Measurements from ENCODE around the gene AKR1C3. TPM values are rescaled to one million over a fixed set of nuclear protein-coding genes. Genes with fewer than 3 reads are reported as not detected.
"Not testable (repeated sequence)": the region's sequence is repeated elsewhere in the genome, so short reads cannot be mapped to it uniquely, and the experiment has no call there.

The AKR1C3 gene
- total RNA-seq, 1 donor from 2014 or later: 2.8 TPM

GRCh38 chr10:5117026-5117425, 22.8 kb downstream of the AKR1C3 start:
- Histone ChIP-seq H3K4me2 (no peak overlapping the region), H3K4me1 (no peaks in the 10 kb centered on the region), H3K27me3 (no peaks in the 10 kb centered on the region), H3F3A (ENCODE audit: low read depth) (no peaks in the 10 kb centered on the region), H4K20me1 (ENCODE audit: low read depth) (no peaks in the 10 kb centered on the region), H3K4me3 (no peak overlapping the region), H2AFZ (replicated peaks) (no peak overlapping the region), H3K79me2 (ENCODE audit: low read depth) (no peaks in the 10 kb centered on the region), H3K36me3 (no peaks in the 10 kb centered on the region), H3K9ac (no peak overlapping the region), H3K9me3 (ENCODE audit: low read depth) (no peaks in the 10 kb centered on the region), H3K27ac (no peak overlapping the region)
- no peaks in the 10 kb centered on the region for H3K27me3 Mint-ChIP-seq (ENCODE audit: insufficient read depth, low read depth)
- no peak for TF ChIP-seq EZH2 (IDR thresholded peaks at IDR 0.05)
- no peak for TF ChIP-seq EZH2phosphoT487 (IDR thresholded peaks at IDR 0.05)
- TF ChIP-seq CTCF (IDR thresholded peaks at IDR 0.05): no peak
- DNase-seq (ENCODE audit: low spot score): no peak
- no peak overlapping the region for H3K27ac Mint-ChIP-seq
- no peak overlapping the region for H3K4me3 Mint-ChIP-seq
- no peaks in the 10 kb centered on the region for H3K4me1 Mint-ChIP-seq
- H3K9me3 Mint-ChIP-seq: peaks cover 11% of the 10 kb centered on the region
- no peaks in the 10 kb centered on the region for H3K36me3 Mint-ChIP-seq

- not testable (repeated sequence) for H4K20me1 ChIP-seq (ENCODE audit: low read depth); H3F3A ChIP-seq (ENCODE audit: low read depth); H3K9me3 ChIP-seq (ENCODE audit: low read depth); H3K4me3 Mint-ChIP-seq; H3K4me3 ChIP-seq; H3K4me2 ChIP-seq; H3K79me2 ChIP-seq (ENCODE audit: low read depth); H3K27me3 ChIP-seq; H3K4me1 Mint-ChIP-seq; H3K27ac Mint-ChIP-seq; H3K27me3 Mint-ChIP-seq (ENCODE audit: insufficient read depth, low read depth); H3K27ac ChIP-seq; H3K36me3 Mint-ChIP-seq; H3K9ac ChIP-seq; DNase-seq (ENCODE audit: low spot score); H2AFZ ChIP-seq (replicated peaks); H3K36me3 ChIP-seq; H3K4me1 ChIP-seq
- H3K9me3 Mint-ChIP-seq: peaks cover 11% of the 10 kb centered on the region
These were observed 25.8 kb downstream of the AKR1C3 start for GRCh38 chr10:5119997-5120396.

- Histone ChIP-seq H3K27me3 (no peaks in the 10 kb centered on the region), H3F3A (ENCODE audit: low read depth) (no peaks in the 10 kb centered on the region), H3K4me3 (no peak overlapping the region), H3K4me1 (no peaks in the 10 kb centered on the region), H3K9me3 (ENCODE audit: low read depth) (no peaks in the 10 kb centered on the region), H3K27ac (no peak overlapping the region), H3K4me2 (no peak overlapping the region), H2AFZ (replicated peaks) (no peak overlapping the region), H4K20me1 (ENCODE audit: low read depth) (no peaks in the 10 kb centered on the region), H3K9ac (no peak overlapping the region), H3K36me3 (no peaks in the 10 kb centered on the region), H3K79me2 (ENCODE audit: low read depth) (no peaks in the 10 kb centered on the region)
- H3K36me3 Mint-ChIP-seq: no peaks in the 10 kb centered on the region
- DNase-seq (ENCODE audit: low spot score): no peak
- no peaks in the 10 kb centered on the region for H3K4me1 Mint-ChIP-seq
- H3K9me3 Mint-ChIP-seq: peaks cover 11% of the 10 kb centered on the region
- TF ChIP-seq EZH2phosphoT487 (IDR thresholded peaks at IDR 0.05) (no peak), CTCF (IDR thresholded peaks at IDR 0.05) (no peak), EZH2 (IDR thresholded peaks at IDR 0.05) (no peak)
- no peak overlapping the region for H3K4me3 Mint-ChIP-seq
- H3K27ac Mint-ChIP-seq: no peak overlapping the region
- H3K27me3 Mint-ChIP-seq (ENCODE audit: insufficient read depth, low read depth): peaks cover 5% of the 10 kb centered on the region
These were observed 29.7 kb downstream of the AKR1C3 start for GRCh38 chr10:5123886-5124285.

- no peaks in the 10 kb centered on the region for H3K79me2 ChIP-seq (ENCODE audit: low read depth)
- H4K20me1 ChIP-seq (ENCODE audit: low read depth): no peaks in the 10 kb centered on the region
- no peaks in the 10 kb centered on the region for H3F3A ChIP-seq (ENCODE audit: low read depth)
- no peaks in the 10 kb centered on the region for H3K36me3 ChIP-seq
- no peak overlapping the region for H3K27ac ChIP-seq
- no peaks in the 10 kb centered on the region for H3K9me3 ChIP-seq (ENCODE audit: low read depth)
- Mint-ChIP-seq H3K9me3 (peaks cover 8% of the 10 kb centered on the region), H3K27ac (no peak overlapping the region), H3K27me3 (ENCODE audit: insufficient read depth, low read depth) (peaks cover 5% of the 10 kb centered on the region), H3K36me3 (no peaks in the 10 kb centered on the region), H3K4me3 (no peak overlapping the region), H3K4me1 (no peaks in the 10 kb centered on the region)
- no peaks in the 10 kb centered on the region for H3K4me1 ChIP-seq
- TF ChIP-seq EZH2phosphoT487 (IDR thresholded peaks at IDR 0.05) (no peak), CTCF (IDR thresholded peaks at IDR 0.05) (no peak), EZH2 (IDR thresholded peaks at IDR 0.05) (no peak)
- H2AFZ ChIP-seq (replicated peaks): no peak overlapping the region
- H3K27me3 ChIP-seq: no peaks in the 10 kb centered on the region
- no peak overlapping the region for H3K4me2 ChIP-seq
- no peak for DNase-seq (ENCODE audit: low spot score)
- H3K9ac ChIP-seq: no peak overlapping the region
- H3K4me3 ChIP-seq: no peak overlapping the region
These were observed 31.3 kb downstream of the AKR1C3 start for GRCh38 chr10:5125315-5126044.

Measured in neural progenitor cell (in vitro differentiated cells).